Nephron progenitor cell (in vitro differentiated cells): ENCODE results near the gene ZNF521.

Source experiments
- DNase-seq: peaks from one replicate; pipeline ENCODE4 v3.0.0; 2021
- H3K27ac Mint-ChIP-seq: 2 replicates; pipeline ENCODE4 v1.8.0; 2021; ENCODE audit warnings: mild to moderate bottlenecking, moderate library complexity, mixed read lengths
- H3K27me3 Mint-ChIP-seq: 2 replicates; pipeline ENCODE4 v1.8.0; 2021; ENCODE audit warnings: mild to moderate bottlenecking, low read depth, mixed read lengths; ENCODE audit not compliant: poor library complexity
- H3K36me3 Mint-ChIP-seq: 2 replicates; pipeline ENCODE4 v1.8.0; 2021; ENCODE audit warnings: low read depth, mixed read lengths
- H3K4me1 Mint-ChIP-seq: 2 replicates; pipeline ENCODE4 v1.8.0; 2021; ENCODE audit warnings: mixed read lengths
- H3K4me3 Mint-ChIP-seq: 2 replicates; pipeline ENCODE4 v1.8.0; 2021; ENCODE audit warnings: mild to moderate bottlenecking, moderate library complexity, mixed read lengths
- H3K9me3 Mint-ChIP-seq: 2 replicates; pipeline ENCODE4 v1.8.0; 2021; ENCODE audit warnings: mild to moderate bottlenecking, moderate library complexity, mixed read lengths
- CTCF ChIP-seq: fragments of 200-600 bp; sonication (generic); IDR thresholded peaks from 2 replicates; pipeline ENCODE4 v1.5.0; 2021; ENCODE audit warnings: antibody characterized with exemption

The ZNF521 gene

GRCh38 chr18:25306671-25307070 is 45.3 kb downstream of the ZNF521 start:
- peaks cover 40% of the 10 kb centered on the region for H3K4me1 Mint-ChIP-seq
- peaks cover 50% of the 10 kb centered on the region for H3K36me3 Mint-ChIP-seq
- H3K27ac Mint-ChIP-seq: no peak overlapping the region
- no peak overlapping the region for H3K4me3 Mint-ChIP-seq
- no peaks in the 10 kb centered on the region for H3K27me3 Mint-ChIP-seq
- no peak for DNase-seq
- TF ChIP-seq CTCF: no peak
- no peaks in the 10 kb centered on the region for H3K9me3 Mint-ChIP-seq

DNA sequence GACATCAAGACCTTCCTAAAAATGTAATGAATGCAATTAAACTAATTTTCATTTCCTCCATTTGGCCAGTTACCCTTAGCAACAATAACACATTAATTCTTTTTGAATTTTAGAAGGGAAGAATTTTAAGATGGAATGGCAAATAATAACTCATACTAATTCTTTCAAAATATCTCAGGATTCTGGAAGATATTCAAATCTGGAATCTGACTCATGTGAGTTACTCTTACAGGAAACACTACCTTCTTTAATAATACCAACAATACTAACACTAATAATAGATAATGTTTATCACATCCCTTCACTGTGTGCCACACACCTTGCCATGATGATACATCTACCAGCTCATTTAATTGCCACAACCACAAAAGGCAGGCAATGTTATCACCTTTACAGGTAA is 46.4 kb downstream of the ZNF521 start:
- peaks cover 29% of the 10 kb centered on the region for H3K4me1 Mint-ChIP-seq
- H3K9me3 Mint-ChIP-seq: no peaks in the 10 kb centered on the region
- peaks cover 61% of the 10 kb centered on the region for H3K36me3 Mint-ChIP-seq
- H3K27ac Mint-ChIP-seq: no peak overlapping the region
- H3K4me3 Mint-ChIP-seq: no peak overlapping the region
- DNase-seq: no peak
- no peaks in the 10 kb centered on the region for H3K27me3 Mint-ChIP-seq
- no peak for TF ChIP-seq CTCF

- Mint-ChIP-seq H3K27me3 (no peaks in the 10 kb centered on the region), H3K4me3 (no peak overlapping the region), H3K4me1 (peaks cover 12% of the 10 kb centered on the region), H3K36me3 (peaks cover 55% of the 10 kb centered on the region), H3K27ac (no peak overlapping the region), H3K9me3 (no peaks in the 10 kb centered on the region)
- no peak for TF ChIP-seq CTCF
- no peak for DNase-seq
Observed at GRCh38 chr18:25300492-25300891, 51.5 kb downstream of the ZNF521 start.

- H3K9me3 Mint-ChIP-seq: no peaks in the 10 kb centered on the region
- peaks cover 59% of the 10 kb centered on the region for H3K36me3 Mint-ChIP-seq
- no peak for TF ChIP-seq CTCF
- no peak overlapping the region for H3K4me3 Mint-ChIP-seq
- H3K27me3 Mint-ChIP-seq: no peaks in the 10 kb centered on the region
- H3K27ac Mint-ChIP-seq: peak overlapping the region; percentile 54
- DNase-seq: no peak
- peaks cover 12% of the 10 kb centered on the region for H3K4me1 Mint-ChIP-seq
Observed at GRCh38 chr18:25299426-25300300, 52.3 kb downstream of the ZNF521 start.

DNA sequence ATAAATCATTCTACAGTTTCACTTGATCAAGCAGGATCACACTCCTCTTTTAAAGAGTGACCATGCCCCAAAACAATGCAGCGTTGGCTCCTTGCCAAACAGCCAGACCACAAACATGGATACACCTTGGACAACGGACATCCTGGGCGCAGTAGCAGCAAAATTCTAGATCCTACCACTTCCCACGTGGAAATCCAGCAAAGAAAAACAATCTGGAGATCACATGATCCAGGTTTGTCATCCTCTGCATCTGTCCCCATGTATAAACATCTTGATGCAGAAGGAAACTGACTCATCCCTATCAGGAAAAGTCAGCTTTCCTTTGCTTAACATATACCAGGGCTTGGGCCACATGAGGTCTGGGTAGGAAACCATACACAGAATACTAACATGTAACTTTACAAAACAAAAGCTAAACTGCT is 53.1 kb downstream of the ZNF521 start:
- Mint-ChIP-seq H3K4me3 (no peak overlapping the region), H3K9me3 (no peaks in the 10 kb centered on the region), H3K4me1 (peaks cover 12% of the 10 kb centered on the region), H3K27me3 (no peaks in the 10 kb centered on the region), H3K27ac (peak overlapping the region; percentile 52), H3K36me3 (peaks cover 55% of the 10 kb centered on the region)
- no peak for TF ChIP-seq CTCF
- DNase-seq: no peak

DNA sequence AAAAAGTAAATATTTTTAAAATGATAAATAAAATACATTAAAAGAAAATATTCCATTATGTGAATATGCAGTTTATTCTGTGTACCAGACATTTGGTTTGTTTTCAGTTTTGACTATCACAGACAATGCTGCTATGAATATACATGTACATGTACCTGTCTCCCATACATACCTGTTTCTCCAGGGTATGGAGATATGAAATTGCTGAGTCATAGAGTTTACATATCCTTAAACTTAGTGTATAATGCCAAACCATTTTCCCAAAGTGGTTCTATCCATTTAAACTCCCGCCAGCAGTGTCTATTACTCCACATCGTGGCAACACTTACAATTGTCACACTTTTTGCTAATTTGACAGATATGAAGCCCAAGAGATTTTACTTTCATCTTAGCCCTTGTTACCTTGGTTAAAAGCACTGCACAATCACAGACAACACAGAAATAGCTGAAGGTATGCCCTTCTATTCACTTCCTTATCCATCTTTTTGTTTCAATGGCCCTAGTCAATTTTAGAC is 56.3 kb downstream of the ZNF521 start:
- H3K9me3 Mint-ChIP-seq: no peaks in the 10 kb centered on the region
- H3K27me3 Mint-ChIP-seq: no peaks in the 10 kb centered on the region
- no peak for DNase-seq
- no peak for TF ChIP-seq CTCF
- no peak overlapping the region for H3K4me3 Mint-ChIP-seq
- no peak overlapping the region for H3K27ac Mint-ChIP-seq
- peaks cover 20% of the 10 kb centered on the region for H3K4me1 Mint-ChIP-seq
- peaks cover 49% of the 10 kb centered on the region for H3K36me3 Mint-ChIP-seq
